T-helper 17 cell (primary cell): ENCODE data around the gene SECTM1. TPM values are rescaled to one million over a fixed set of nuclear protein-coding genes. Genes with fewer than 3 reads are reported as not detected.
A peak's percentile ranks its signal among the peaks of the same experiment; 100 is the strongest.
"Not testable (repeated sequence)": the region's sequence is repeated elsewhere in the genome, so short reads cannot be mapped to it uniquely, and the experiment has no call there.

Source experiments
- ATAC-seq: fragments of 150-1000 bp; cut with Tn5 transposase; 2 replicates; pipeline ENCODE4 v1.10.0; 2021; ENCODE audit warnings: mild to moderate bottlenecking, moderate library complexity
- DNase-seq, 3 donors: peaks; one replicate each; pipeline versions ENCODE4 v3.0.0 to v3.0.0-alpha.2; 2020 to 2021
- H3K9me3 ChIP-seq: one replicate; pipeline ENCODE4 v1.7.0; 2013; ENCODE audit warnings: low read length, mild to moderate bottlenecking; ENCODE audit not compliant: control insufficient read depth, poor library complexity, severe bottlenecking
- H3K27ac Mint-ChIP-seq: one replicate; pipeline ENCODE4 v1.8.0; 2022; ENCODE audit warnings: mild to moderate bottlenecking, moderate library complexity, mixed read lengths
- H3K27me3 Mint-ChIP-seq: one replicate; pipeline ENCODE4 v1.8.0; 2022; ENCODE audit warnings: mixed read lengths
- H3K36me3 Mint-ChIP-seq: one replicate; pipeline ENCODE4 v1.8.0; 2022; ENCODE audit warnings: low read depth, mixed read lengths
- H3K4me1 Mint-ChIP-seq: one replicate; pipeline ENCODE4 v1.8.0; 2022; ENCODE audit warnings: mild to moderate bottlenecking, mixed read lengths
- H3K4me3 Mint-ChIP-seq: one replicate; pipeline ENCODE4 v1.8.0; 2022; ENCODE audit warnings: mild to moderate bottlenecking, moderate library complexity, mixed read lengths
- total RNA-seq, 4 donors: library from RNA in 2 of 4; stranded (reverse) in 2 of 4; gene quantifications; one replicate each; pipeline ENCODE4 v1.2.3 and lab custom pipeline; 2022 to 2026

The SECTM1 gene
- total RNA-seq, 2 donors from 2014 or later, result 4.4 to 6.0 TPM

GRCh38 chr17:82359451-82360074 lies 26.0 kb upstream of the SECTM1 start:
- H3K4me1 Mint-ChIP-seq, H3K27ac Mint-ChIP-seq, H3K4me3 Mint-ChIP-seq, H3K9me3 ChIP-seq, DNase-seq, H3K36me3 Mint-ChIP-seq, ATAC-seq: not testable (repeated sequence)
- peaks cover 21% of the 10 kb centered on the region for H3K27me3 Mint-ChIP-seq

DNA sequence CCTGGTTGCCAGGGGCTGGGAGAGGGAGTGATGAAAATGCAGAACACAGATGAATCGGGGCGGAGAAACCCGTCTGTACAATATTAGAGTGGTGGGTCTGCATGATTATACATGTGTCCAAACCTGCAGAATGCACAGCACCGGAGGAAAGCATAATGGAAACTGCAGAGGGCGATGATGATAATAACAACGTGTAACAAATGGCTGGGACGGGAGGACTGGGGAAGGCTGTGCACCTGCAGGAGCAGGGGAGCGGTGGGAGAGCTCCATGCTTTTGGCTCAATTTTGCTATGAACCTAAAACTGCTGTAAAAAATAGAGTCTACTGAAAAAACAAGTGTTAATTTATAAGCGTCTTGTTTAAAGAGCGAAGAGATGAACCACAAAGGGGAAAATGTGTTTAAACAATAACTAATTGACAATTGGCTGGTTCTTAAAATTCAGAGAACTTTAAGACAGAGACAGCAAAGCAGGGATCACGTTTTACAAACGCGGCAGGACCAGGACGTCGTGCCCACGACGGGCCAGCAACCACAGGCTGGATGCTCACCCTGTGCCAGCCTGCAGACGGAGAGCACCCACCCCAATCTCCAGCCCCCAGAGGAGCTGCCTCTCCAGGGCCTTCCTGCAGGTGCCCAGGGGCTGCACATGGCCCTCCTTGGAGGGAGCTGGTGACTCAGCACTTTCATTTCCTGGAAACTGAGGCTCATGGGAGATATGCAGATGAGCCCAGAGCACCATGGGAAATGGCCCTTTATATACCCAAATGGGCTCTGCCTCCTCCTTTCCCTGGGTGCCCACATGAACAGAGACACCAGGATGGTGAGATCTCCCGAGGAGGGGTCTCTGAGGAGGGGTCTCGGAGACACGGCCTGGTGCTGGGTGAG lies 25.1 kb upstream of the SECTM1 start, which contains the start of gene TEX19:
Gene TEX19, plus strand, starts transcription at position 783 of the 886 bp plus-strand sequence. CDS start 2,904 bp downstream, outside the sequence.
- H3K27me3 Mint-ChIP-seq, result peaks cover 20% of the 10 kb centered on the region
- ATAC-seq (peak; percentile 83), DNase-seq (no peak)
- peak within 1 kb of the TSS; percentile 54 for H3K27ac Mint-ChIP-seq
- H3K4me1 Mint-ChIP-seq, result peaks cover 6% of the 10 kb centered on the region
- H3K4me3 Mint-ChIP-seq, result peak within 1 kb of the TSS; percentile 66
- peaks cover 8% of the 10 kb centered on the region for H3K36me3 Mint-ChIP-seq
- H3K9me3 ChIP-seq, result no peaks in the 10 kb centered on the region

GRCh38 chr17:82357394-82357793 lies 23.8 kb upstream of the SECTM1 start:
- peaks cover 6% of the 10 kb centered on the region for H3K4me1 Mint-ChIP-seq
- H3K27me3 Mint-ChIP-seq, result peaks cover 20% of the 10 kb centered on the region
- no peak for ATAC-seq
- no peak overlapping the region for H3K27ac Mint-ChIP-seq
- no peak for DNase-seq
- H3K36me3 Mint-ChIP-seq, result peaks cover 8% of the 10 kb centered on the region
- no peak overlapping the region for H3K4me3 Mint-ChIP-seq
- H3K9me3 ChIP-seq, result no peaks in the 10 kb centered on the region

GRCh38 chr17:82356845-82357355 lies 23.3 kb upstream of the SECTM1 start:
- Mint-ChIP-seq H3K27me3 (peaks cover 21% of the 10 kb centered on the region), H3K4me3 (no peak overlapping the region), H3K36me3 (peaks cover 8% of the 10 kb centered on the region), H3K27ac (no peak overlapping the region), H3K4me1 (peaks cover 8% of the 10 kb centered on the region)
- no peaks in the 10 kb centered on the region for H3K9me3 ChIP-seq
- DNase-seq (no peak), ATAC-seq (no peak)

- Mint-ChIP-seq H3K27me3 (peaks cover 28% of the 10 kb centered on the region), H3K36me3 (peaks cover 8% of the 10 kb centered on the region), H3K4me1 (peaks cover 11% of the 10 kb centered on the region), H3K27ac (no peak overlapping the region), H3K4me3 (no peak overlapping the region)
- DNase-seq (no peak), ATAC-seq (no peak)
- H3K9me3 ChIP-seq, result no peaks in the 10 kb centered on the region
Measured at GRCh38 chr17:82355770-82356427, 22.3 kb upstream of the SECTM1 start.

GRCh38 chr17:82354804-82355308 lies 21.3 kb upstream of the SECTM1 start:
- no peak for DNase-seq
- no peak overlapping the region for H3K4me3 Mint-ChIP-seq
- H3K9me3 ChIP-seq, result no peaks in the 10 kb centered on the region
- peaks cover 11% of the 10 kb centered on the region for H3K4me1 Mint-ChIP-seq
- H3K27me3 Mint-ChIP-seq, result peaks cover 28% of the 10 kb centered on the region
- H3K36me3 Mint-ChIP-seq, result peaks cover 8% of the 10 kb centered on the region
- ATAC-seq, result no peak
- no peak overlapping the region for H3K27ac Mint-ChIP-seq

DNA sequence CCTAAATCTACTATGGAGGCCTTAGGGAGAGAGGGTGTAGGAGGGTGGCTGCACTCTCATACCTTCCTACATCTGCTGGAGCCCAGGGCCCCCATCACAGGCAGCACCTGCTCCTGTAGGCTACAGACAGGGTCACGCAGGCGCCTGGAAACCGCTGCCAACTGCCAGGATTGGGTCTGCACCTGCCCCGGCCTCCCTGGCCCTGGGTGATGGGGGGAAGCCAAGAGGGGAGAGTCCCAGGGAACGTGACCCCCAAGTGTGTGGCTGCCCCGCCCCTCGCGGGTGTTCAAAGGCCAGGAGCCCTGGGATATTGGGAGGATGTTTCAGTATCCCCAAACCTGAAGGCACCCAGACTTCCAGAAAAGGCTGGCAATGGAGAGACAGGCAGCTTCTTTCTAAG lies 19.9 kb upstream of the SECTM1 start:
- H3K4me3 Mint-ChIP-seq, result no peak overlapping the region
- no peaks in the 10 kb centered on the region for H3K9me3 ChIP-seq
- no peak overlapping the region for H3K27ac Mint-ChIP-seq
- peaks cover 30% of the 10 kb centered on the region for H3K27me3 Mint-ChIP-seq
- H3K36me3 Mint-ChIP-seq, result peaks cover 3% of the 10 kb centered on the region
- no peak for ATAC-seq
- peaks cover 8% of the 10 kb centered on the region for H3K4me1 Mint-ChIP-seq
- no peak for DNase-seq

DNA sequence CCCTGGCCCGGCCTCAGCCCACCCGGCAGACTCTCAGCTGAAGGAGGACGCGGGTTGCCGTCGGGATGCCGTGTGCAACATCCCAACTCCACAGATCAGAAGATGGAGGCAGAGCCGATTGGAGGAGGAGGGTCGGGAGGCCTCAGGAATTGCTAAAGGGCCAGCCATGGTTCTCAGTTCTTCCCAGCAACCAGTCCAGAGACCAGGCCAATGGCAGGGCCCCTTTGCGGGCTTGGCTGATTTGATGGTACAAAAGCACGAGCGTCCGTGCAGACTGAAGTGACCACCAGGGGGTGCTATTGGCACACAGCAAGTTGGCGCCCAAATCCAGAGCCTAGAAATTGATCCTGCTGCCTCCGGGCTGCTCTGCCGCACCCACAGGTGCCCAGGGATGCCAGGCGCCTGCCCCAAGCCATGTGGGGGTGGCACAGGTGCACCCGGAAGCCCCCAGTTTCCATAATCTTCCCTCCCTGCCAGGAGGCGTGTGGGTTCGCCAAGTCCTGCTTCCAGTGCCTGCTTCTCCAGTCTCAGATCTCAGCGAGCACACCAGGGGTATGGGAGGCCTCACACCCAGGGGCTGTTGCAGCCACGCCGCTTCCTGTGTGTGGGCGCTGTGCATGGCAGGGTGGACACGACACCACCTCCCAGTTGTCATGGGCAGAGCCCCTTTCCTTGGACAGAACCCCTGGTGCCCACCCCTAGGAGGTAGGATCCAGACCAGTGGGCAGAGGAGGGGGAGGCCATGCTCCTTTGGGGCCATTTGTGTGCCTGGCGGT lies 18.3 kb upstream of the SECTM1 start:
- peak; percentile 90 for ATAC-seq
- H3K4me1 Mint-ChIP-seq, result peaks cover 4% of the 10 kb centered on the region
- no peak overlapping the region for H3K4me3 Mint-ChIP-seq
- no peak overlapping the region for H3K27ac Mint-ChIP-seq
- DNase-seq, result peak; percentile 65 to 71 (median 66)
- peaks cover 20% of the 10 kb centered on the region for H3K27me3 Mint-ChIP-seq
- no peaks in the 10 kb centered on the region for H3K36me3 Mint-ChIP-seq
- no peaks in the 10 kb centered on the region for H3K9me3 ChIP-seq

DNA sequence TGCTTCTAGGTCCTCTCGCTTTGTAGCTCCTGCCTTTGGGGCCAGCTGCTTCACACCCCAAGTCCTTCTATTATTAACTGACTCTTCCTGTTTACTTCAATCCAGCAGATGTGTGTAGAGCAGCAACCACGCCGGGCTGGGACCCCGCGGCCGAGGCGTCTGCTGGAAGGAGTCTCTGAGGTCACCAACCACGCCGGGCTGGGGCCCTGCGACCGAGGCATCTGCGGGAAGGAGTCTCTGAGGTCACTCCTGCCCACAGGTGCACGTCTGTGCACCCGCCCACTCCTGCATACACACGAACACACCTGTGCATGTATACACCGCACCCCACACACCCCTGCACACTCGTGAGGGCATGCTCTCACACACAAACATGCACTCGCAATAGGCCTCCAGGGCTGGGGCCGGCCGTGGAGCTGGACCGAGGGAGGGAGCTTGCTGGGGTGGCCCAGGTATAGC lies 17.7 kb upstream of the SECTM1 start:
- Mint-ChIP-seq H3K4me3 (no peak overlapping the region), H3K36me3 (no peaks in the 10 kb centered on the region), H3K27me3 (peaks cover 20% of the 10 kb centered on the region), H3K27ac (no peak overlapping the region), H3K4me1 (peaks cover 6% of the 10 kb centered on the region)
- DNase-seq (no peak), ATAC-seq (no peak)
- no peaks in the 10 kb centered on the region for H3K9me3 ChIP-seq

DNA sequence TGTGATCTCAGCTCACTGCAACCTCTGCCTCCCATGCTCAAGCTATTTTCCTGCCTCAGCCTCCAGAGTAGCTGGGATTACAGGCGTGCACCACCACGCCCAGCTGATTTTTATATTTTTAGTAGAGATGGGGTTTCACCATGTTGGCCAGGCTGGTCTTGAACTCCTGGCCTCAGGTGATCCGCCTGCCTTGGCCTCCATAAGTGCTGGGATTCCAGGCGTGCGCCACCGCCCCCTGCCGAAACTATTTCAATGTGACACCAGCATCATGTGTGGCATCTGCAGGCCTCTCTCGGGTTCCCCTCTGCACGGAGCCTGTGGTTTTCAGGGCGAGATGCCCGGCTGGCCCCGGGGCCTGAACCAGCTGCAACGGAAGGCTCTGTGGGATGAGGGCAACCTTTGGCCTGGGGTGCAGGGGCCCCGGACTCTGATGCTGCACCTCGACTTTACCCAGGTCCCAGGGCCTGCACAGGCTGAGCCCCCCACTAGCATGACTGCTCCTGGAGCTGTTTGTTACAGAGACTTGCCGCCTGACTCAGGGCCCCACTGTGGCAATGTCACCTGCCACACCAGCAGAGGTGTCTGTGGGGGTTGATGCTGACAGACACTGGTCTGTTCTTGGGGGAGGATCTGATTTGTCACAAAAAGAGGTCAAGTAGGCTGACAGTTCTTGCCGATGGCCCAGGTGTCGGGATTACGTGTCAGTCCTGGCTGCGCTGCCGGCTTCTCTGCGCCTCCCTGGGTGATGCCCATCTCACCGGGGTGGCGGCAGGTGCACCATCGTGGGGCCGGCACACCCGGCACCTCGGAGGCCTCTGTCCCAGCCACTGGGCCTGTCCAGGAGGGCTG lies 16.8 kb upstream of the SECTM1 start:
- no peaks in the 10 kb centered on the region for H3K9me3 ChIP-seq
- peak overlapping the region; percentile 37 for H3K27ac Mint-ChIP-seq
- DNase-seq (no peak), ATAC-seq (no peak)
- no peaks in the 10 kb centered on the region for H3K36me3 Mint-ChIP-seq
- peaks cover 20% of the 10 kb centered on the region for H3K27me3 Mint-ChIP-seq
- H3K4me3 Mint-ChIP-seq, result no peak overlapping the region
- peaks cover 7% of the 10 kb centered on the region for H3K4me1 Mint-ChIP-seq

DNA sequence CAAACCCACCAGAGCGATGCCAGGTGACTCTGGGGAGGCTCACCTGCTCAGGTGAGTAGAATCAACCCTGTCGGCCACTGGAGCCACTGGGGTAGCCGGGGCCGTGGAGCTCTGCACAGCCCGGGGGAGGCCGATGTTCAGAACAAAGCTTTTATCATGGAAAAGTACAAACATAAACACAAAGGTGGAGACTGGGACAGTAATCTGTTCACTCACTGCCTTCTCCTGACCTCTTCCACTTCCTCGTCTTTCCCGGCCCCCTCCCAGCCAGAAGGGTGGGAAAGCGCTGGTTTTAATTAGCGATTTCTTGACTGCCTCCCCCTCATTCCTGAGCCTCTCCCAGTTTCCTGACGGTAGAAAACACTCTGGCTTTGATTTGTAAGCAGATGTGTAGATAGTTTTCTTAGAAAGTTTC lies 15.7 kb upstream of the SECTM1 start:
- DNase-seq, result no peak
- H3K4me3 Mint-ChIP-seq, result no peak overlapping the region
- no peaks in the 10 kb centered on the region for H3K36me3 Mint-ChIP-seq
- H3K27me3 Mint-ChIP-seq, result peaks cover 20% of the 10 kb centered on the region
- no peaks in the 10 kb centered on the region for H3K9me3 ChIP-seq
- no peak overlapping the region for H3K27ac Mint-ChIP-seq
- no peak for ATAC-seq
- H3K4me1 Mint-ChIP-seq, result peaks cover 7% of the 10 kb centered on the region

GRCh38 chr17:82348866-82349265 lies 15.3 kb upstream of the SECTM1 start:
- Mint-ChIP-seq H3K27me3 (peaks cover 20% of the 10 kb centered on the region), H3K36me3 (no peaks in the 10 kb centered on the region), H3K4me1 (peaks cover 7% of the 10 kb centered on the region), H3K4me3 (no peak overlapping the region), H3K27ac (no peak overlapping the region)
- H3K9me3 ChIP-seq, result no peaks in the 10 kb centered on the region
- no peak for DNase-seq
- ATAC-seq, result no peak
